ENCODE measurements around the gene COPRS.

DNA sequence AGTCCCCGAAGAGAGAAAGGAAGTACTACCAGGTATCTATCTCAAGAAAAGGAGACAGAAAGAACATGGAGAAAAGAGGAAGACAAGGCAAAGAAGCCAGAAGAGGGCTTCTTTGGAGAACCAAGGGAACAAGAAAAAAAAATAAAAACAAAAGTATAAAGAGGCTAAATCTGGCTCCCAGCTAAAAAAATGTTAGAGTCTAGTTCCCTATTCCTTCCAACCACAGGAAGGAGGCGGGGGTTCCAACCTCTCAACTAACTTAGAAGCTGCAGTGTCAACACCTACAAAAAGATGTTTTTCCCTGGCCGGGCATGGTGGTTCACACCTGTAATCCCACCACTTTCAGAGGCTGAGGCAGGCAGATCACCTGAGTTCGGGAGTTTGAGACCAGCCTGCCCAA, 29.1 kb upstream of the COPRS start:
- TF ChIP-seq, protein P1, sequence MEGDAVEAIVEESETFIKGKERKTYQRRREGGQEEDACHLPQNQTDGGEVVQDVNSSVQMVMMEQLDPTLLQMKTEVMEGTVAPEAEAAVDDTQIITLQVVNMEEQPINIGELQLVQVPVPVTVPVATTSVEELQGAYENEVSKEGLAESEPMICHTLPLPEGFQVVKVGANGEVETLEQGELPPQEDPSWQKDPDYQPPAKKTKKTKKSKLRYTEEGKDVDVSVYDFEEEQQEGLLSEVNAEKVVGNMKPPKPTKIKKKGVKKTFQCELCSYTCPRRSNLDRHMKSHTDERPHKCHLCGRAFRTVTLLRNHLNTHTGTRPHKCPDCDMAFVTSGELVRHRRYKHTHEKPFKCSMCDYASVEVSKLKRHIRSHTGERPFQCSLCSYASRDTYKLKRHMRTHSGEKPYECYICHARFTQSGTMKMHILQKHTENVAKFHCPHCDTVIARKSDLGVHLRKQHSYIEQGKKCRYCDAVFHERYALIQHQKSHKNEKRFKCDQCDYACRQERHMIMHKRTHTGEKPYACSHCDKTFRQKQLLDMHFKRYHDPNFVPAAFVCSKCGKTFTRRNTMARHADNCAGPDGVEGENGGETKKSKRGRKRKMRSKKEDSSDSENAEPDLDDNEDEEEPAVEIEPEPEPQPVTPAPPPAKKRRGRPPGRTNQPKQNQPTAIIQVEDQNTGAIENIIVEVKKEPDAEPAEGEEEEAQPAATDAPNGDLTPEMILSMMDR (IDR thresholded peaks at IDR 0.05; ENCODE audit: low read depth, low read length, poor library complexity, severe bottlenecking) = no peak
- TF ChIP-seq EZH2phosphoT487 (IDR thresholded peaks at IDR 0.05; ENCODE audit: borderline replicate concordance, low read length) = no peak
